Hematopoietic multipotent progenitor cell treated with erythropoietin and hydrocortisone succinate and interleukin-3 and kit ligand, for 15 days (in vitro differentiated cells): ENCODE results near the gene CRYBG2.
A peak's percentile ranks its signal among the peaks of the same experiment; 100 is the strongest.
"Not testable (repeated sequence)": the region's sequence is repeated elsewhere in the genome, so short reads cannot be mapped to it uniquely, and the experiment has no call there.

Source experiments
- DNase-seq: peaks from one replicate; pipeline ENCODE4 v3.0.0-alpha.2; 2015; ENCODE audit warnings: low spot score

Gene CRYBG2

GRCh38 chr1:26295194-26296138 lies 58.5 kb downstream of the CRYBG2 start:
- no peak for DNase-seq

GRCh38 chr1:26293911-26294463 lies 59.9 kb downstream of the CRYBG2 start:
- no peak for DNase-seq

- DNase-seq = not testable (repeated sequence)
Measured at GRCh38 chr1:26292735-26293134, 61.2 kb downstream of the CRYBG2 start.

GRCh38 chr1:26291939-26292338 lies 62.0 kb downstream of the CRYBG2 start:
- no peak for DNase-seq

GRCh38 chr1:26291433-26291832 lies 62.5 kb downstream of the CRYBG2 start:
- DNase-seq = no peak

- no peak for DNase-seq
Measured at GRCh38 chr1:26290882-26291261, 63.1 kb downstream of the CRYBG2 start.

- DNase-seq = no peak
Measured at GRCh38 chr1:26290122-26290881, 63.6 kb downstream of the CRYBG2 start.

GRCh38 chr1:26289158-26290059 lies 64.5 kb downstream of the CRYBG2 start:
- peak; percentile 71 for DNase-seq

GRCh38 chr1:26288311-26288941 lies 65.5 kb downstream of the CRYBG2 start:
- DNase-seq = peak; percentile 97

GRCh38 chr1:26287811-26288210 lies 66.1 kb downstream of the CRYBG2 start:
- DNase-seq = no peak

- DNase-seq = peak; percentile 42
Measured at GRCh38 chr1:26287033-26287711, 66.8 kb downstream of the CRYBG2 start.

GRCh38 chr1:26286064-26286416 lies 67.9 kb downstream of the CRYBG2 start:
- DNase-seq = no peak

- peak; percentile 75 for DNase-seq
Measured at GRCh38 chr1:26285366-26286063, 68.4 kb downstream of the CRYBG2 start.

- DNase-seq = peak; percentile 98
Measured at GRCh38 chr1:26284597-26285347, 69.2 kb downstream of the CRYBG2 start.

GRCh38 chr1:26283871-26284596 lies 69.9 kb downstream of the CRYBG2 start:
- DNase-seq = no peak

GRCh38 chr1:26283279-26283853 lies 70.6 kb downstream of the CRYBG2 start:
- DNase-seq = no peak

- DNase-seq = no peak
Measured at GRCh38 chr1:26282401-26282918, 71.5 kb downstream of the CRYBG2 start.

- no peak for DNase-seq
Measured at GRCh38 chr1:26281971-26282370, 72.0 kb downstream of the CRYBG2 start.
